Neural crest cell (in vitro differentiated cells): ENCODE data around the gene GADD45A. TPM values are rescaled to one million over a fixed set of nuclear protein-coding genes. Genes with fewer than 3 reads are reported as not detected.

Experiments
- DNase-seq: peaks from one replicate; pipeline ENCODE4 v3.0.0; 2021; ENCODE audit warnings: low read depth, mixed read lengths, low spot score
- H3K27ac Mint-ChIP-seq: one replicate; pipeline ENCODE4 v1.8.0; 2021; ENCODE audit warnings: mild to moderate bottlenecking, mixed read lengths; ENCODE audit not compliant: unreplicated experiment
- H3K27me3 Mint-ChIP-seq: 2 replicates; pipeline ENCODE4 v1.8.0; 2021; ENCODE audit warnings: low read depth, mild to moderate bottlenecking, mixed read lengths
- H3K36me3 Mint-ChIP-seq: 2 replicates; pipeline ENCODE4 v1.8.0; 2021; ENCODE audit warnings: low read depth, mild to moderate bottlenecking, mixed read lengths
- H3K4me1 Mint-ChIP-seq: 2 replicates; pipeline ENCODE4 v1.8.0; 2021; ENCODE audit warnings: mixed read lengths
- H3K4me3 Mint-ChIP-seq: one replicate; pipeline ENCODE4 v1.8.0; 2021; ENCODE audit warnings: mild to moderate bottlenecking, mixed read lengths
- H3K9me3 Mint-ChIP-seq: 2 replicates; pipeline ENCODE4 v1.8.0; 2021; ENCODE audit warnings: mixed read lengths
- CTCF ChIP-seq: fragments of 200-600 bp; sonication (generic); conservative IDR thresholded peaks from 2 replicates; pipeline ENCODE4 v1.5.0; 2021; ENCODE audit warnings: antibody characterized with exemption, mild to moderate bottlenecking
- total RNA-seq: library from RNA; stranded (reverse); gene quantifications from 2 replicates; pipeline ENCODE4 v1.2.1, GENCODE V29; 2021

The GADD45A gene
- total RNA-seq, 1 donor from 2014 or later: 17.8 TPM

- DNase-seq: no peak
- no peak overlapping the region for H3K4me3 Mint-ChIP-seq
- H3K4me1 Mint-ChIP-seq: peaks cover 14% of the 10 kb centered on the region
- H3K27me3 Mint-ChIP-seq: no peaks in the 10 kb centered on the region
- no peak overlapping the region for H3K27ac Mint-ChIP-seq
- H3K36me3 Mint-ChIP-seq: no peaks in the 10 kb centered on the region
- H3K9me3 Mint-ChIP-seq: no peaks in the 10 kb centered on the region
- TF ChIP-seq CTCF: no peak
Measured at GRCh38 chr1:67716800-67717199, 31.8 kb downstream of the GADD45A start.

GRCh38 chr1:67717876-67718275, 32.9 kb downstream of the GADD45A start:
- no peak for DNase-seq
- Mint-ChIP-seq H3K9me3 (no peaks in the 10 kb centered on the region), H3K36me3 (no peaks in the 10 kb centered on the region), H3K27me3 (no peaks in the 10 kb centered on the region), H3K27ac (no peak overlapping the region), H3K4me1 (peaks cover 12% of the 10 kb centered on the region), H3K4me3 (no peak overlapping the region)
- TF ChIP-seq CTCF: no peak

- DNase-seq: no peak
- Mint-ChIP-seq H3K27me3 (no peaks in the 10 kb centered on the region), H3K27ac (no peak overlapping the region), H3K4me3 (no peak overlapping the region), H3K36me3 (no peaks in the 10 kb centered on the region), H3K9me3 (no peaks in the 10 kb centered on the region), H3K4me1 (no peaks in the 10 kb centered on the region)
- no peak for TF ChIP-seq CTCF
Measured at GRCh38 chr1:67719329-67720196, 34.6 kb downstream of the GADD45A start.

- no peak for TF ChIP-seq CTCF
- H3K27ac Mint-ChIP-seq: no peak overlapping the region
- DNase-seq: no peak
- no peaks in the 10 kb centered on the region for H3K27me3 Mint-ChIP-seq
- H3K4me1 Mint-ChIP-seq: no peaks in the 10 kb centered on the region
- H3K9me3 Mint-ChIP-seq: no peaks in the 10 kb centered on the region
- H3K36me3 Mint-ChIP-seq: no peaks in the 10 kb centered on the region
- H3K4me3 Mint-ChIP-seq: no peak overlapping the region
Measured at GRCh38 chr1:67721112-67721511, 36.1 kb downstream of the GADD45A start.

- TF ChIP-seq CTCF: no peak
- no peaks in the 10 kb centered on the region for H3K36me3 Mint-ChIP-seq
- no peaks in the 10 kb centered on the region for H3K9me3 Mint-ChIP-seq
- no peaks in the 10 kb centered on the region for H3K27me3 Mint-ChIP-seq
- no peaks in the 10 kb centered on the region for H3K4me1 Mint-ChIP-seq
- DNase-seq: no peak
- H3K4me3 Mint-ChIP-seq: no peak overlapping the region
- no peak overlapping the region for H3K27ac Mint-ChIP-seq
Measured at GRCh38 chr1:67721650-67722291, 36.8 kb downstream of the GADD45A start.
